ENCODE measurements around the gene REXO1.

DNA sequence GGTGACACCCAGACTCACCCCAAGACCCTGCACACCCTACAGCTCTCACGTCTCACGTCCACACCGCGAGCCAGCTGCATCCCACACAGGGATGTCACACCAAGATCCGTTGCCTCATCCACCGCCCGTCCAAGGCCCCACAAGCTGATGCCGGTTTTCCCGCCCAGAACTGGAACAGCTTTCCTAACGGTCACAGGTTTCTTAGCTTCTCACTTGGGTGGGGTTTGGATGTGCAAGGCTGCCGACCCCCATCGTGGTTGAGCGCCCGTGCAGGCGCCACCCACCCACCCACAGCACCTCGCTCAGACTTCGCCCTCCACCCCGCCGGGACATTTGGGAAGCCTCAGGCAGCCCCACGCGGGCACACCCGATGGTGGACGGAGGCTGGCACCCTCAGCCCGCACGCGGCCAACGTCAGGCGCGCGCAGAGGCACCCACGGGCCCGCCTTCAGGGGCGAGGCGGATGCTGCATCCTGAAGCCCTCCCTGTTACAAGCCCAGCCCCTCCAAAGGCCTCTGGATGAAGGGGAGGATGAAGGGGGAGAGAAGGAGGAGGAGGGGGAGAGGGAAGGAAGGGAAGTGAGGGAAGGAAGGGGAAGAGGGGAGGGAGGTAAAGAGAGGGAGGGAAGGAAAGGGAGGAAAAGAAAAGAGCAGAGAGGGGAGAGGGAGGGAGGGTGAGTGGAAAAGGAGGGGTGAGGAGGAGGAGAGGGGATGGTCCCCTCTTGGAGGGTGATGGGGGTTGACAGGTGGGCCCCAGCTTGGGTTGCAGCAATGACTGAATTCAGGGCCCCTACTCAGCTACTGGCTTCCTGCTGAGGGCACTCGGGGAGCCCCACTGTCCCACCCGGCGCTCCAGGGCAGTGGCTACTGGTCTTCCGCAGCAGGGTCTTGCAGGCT lies 82.1 kb downstream of the REXO1 start:
- TF ChIP-seq, protein P1, sequence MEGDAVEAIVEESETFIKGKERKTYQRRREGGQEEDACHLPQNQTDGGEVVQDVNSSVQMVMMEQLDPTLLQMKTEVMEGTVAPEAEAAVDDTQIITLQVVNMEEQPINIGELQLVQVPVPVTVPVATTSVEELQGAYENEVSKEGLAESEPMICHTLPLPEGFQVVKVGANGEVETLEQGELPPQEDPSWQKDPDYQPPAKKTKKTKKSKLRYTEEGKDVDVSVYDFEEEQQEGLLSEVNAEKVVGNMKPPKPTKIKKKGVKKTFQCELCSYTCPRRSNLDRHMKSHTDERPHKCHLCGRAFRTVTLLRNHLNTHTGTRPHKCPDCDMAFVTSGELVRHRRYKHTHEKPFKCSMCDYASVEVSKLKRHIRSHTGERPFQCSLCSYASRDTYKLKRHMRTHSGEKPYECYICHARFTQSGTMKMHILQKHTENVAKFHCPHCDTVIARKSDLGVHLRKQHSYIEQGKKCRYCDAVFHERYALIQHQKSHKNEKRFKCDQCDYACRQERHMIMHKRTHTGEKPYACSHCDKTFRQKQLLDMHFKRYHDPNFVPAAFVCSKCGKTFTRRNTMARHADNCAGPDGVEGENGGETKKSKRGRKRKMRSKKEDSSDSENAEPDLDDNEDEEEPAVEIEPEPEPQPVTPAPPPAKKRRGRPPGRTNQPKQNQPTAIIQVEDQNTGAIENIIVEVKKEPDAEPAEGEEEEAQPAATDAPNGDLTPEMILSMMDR (IDR thresholded peaks at IDR 0.05) = no peak
- TF ChIP-seq POLR2AphosphoS5 (IDR thresholded peaks at IDR 0.05) = no peak
